Activated CD8-positive, alpha-beta memory T cell treated with anti-CD3 and anti-CD28 coated beads for 36 hours (primary cell): ENCODE data around the gene FER. TPM values are rescaled to one million over a fixed set of nuclear protein-coding genes. Genes with fewer than 3 reads are reported as not detected.
"Not testable (repeated sequence)": the region's sequence is repeated elsewhere in the genome, so short reads cannot be mapped to it uniquely, and the experiment has no call there.

Source experiments
- CTCF ChIA-PET: fragments of 350-600 bp; sonication (Branson Sonifier 250); formaldehyde crosslinking; loops from one replicate; lab custom pipeline; 2021; ENCODE audit warnings: antibody characterized with exemption; lab: Charles Lee
- POLR2A ChIA-PET: fragments of 350-600 bp; sonication (Branson Sonifier 250); formaldehyde crosslinking; loops from one replicate; lab custom pipeline; 2021; ENCODE audit warnings: antibody characterized with exemption; lab: Charles Lee
- total RNA-seq, 2 experiments: library from RNA; stranded (reverse); gene quantifications; one replicate each; pipeline ENCODE4 v1.2.3, GENCODE V29; 2021

FER gene
- total RNA-seq, 2 experiments from 2014 or later = 9.8 to 10.3 TPM

DNA sequence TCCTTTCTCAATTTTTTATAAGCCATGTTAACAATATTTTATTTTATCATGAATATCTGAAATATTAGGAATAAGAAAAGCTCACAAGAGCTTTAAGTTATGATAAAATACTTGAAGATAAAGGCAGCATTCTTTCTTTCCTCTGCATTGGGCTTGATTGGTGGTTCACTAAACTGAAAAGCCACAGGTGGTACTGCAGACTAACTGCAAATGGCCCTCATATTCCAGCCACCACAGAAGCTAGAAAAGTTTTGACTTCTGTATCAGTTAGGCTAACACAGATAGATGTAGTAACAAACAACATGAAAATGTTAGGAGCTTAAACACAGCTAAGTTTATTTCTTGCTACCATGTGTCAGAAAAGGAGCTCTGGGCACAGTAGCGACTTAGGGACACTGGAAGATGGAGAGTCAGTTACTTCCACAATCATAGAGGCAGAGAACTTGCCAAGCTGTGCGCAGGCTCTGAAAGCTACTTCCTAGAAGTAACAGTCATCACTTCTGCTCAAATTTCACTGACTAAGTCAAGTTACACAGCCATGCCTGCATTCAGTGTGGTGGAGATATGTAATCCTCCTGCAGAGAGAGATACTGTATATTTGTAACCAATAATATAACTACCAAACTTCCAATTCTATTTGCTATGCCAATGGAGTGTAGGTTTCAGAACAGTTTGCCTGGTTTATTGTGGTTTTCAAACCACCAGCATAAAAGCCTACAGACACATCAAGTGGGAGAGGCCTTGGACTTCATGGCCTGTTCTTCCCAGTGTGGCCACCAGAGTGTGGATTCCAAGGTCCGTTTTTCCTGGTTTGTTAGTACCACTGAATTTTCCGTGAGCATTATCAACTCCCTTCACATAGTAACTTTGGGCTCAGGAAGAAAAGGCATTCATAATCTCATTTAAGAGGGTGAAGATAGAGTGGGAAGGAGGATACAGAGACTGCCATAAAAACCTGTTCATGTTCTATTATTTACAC is 393.8 kb downstream of the FER start:
- CTCF ChIA-PET = no interaction called here
- POLR2A ChIA-PET = no interaction called here

DNA sequence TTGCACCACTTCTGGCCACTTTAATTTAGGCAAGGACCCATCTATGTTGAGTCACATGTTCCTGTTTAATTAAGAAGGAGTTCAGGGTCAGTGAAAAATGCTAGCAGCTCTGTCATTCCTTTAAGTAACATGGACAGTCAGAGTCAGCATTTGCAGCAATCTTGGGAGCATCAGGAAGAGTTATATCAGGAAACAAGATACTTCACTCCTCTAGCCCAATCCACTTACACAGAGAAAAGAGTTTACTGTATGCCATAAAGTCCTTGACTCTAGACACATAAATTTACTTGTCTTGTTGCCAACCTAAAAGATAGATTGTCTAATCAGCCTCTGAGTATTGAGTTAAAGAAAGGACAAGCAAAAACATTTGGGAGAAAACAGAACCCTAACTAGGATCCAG is 395.3 kb downstream of the FER start:
- CTCF ChIA-PET = no interaction called here
- POLR2A ChIA-PET = no interaction called here

DNA sequence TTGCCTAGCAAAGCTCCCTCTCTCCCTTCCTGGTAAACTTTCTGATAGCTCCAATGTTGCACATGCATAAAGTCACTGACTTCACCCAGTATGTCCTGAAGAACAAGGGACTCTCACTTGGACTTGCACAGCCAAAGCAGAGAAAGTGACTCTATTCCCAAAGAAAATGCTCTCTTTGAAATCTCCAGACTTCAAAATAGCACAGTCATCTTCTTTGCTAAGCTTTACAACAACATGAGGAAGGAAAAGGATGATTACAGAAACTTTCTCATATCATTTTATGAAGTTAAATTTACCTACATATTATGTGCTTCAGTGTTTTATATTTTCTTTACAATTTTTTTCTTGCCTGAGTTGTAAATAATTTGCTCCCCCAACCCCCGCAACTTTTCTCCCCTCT is 397.4 kb downstream of the FER start:
- POLR2A ChIA-PET = no interaction called here

DNA sequence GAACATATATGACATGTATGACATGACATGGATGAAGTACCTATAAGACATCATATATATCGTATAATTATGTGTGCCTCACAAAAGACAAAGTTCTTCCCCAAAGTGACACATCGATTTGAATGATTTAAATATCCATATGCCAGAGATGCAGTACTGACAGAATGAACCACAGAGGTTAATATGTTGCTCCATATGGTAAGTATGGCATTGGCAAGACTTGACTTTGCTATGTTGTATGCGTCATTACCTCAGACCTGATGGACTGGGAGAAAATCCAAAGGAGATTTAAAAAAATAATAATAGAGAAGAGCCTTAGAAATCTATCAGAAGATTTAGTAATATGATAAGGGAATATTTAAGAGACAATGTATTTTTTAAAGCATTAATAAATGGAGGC is 398.9 kb downstream of the FER start:
- POLR2A ChIA-PET = no interaction called here

More for the DNA sequence above, 397.4 kb downstream of the FER start:
- CTCF ChIA-PET = no interaction called here

DNA sequence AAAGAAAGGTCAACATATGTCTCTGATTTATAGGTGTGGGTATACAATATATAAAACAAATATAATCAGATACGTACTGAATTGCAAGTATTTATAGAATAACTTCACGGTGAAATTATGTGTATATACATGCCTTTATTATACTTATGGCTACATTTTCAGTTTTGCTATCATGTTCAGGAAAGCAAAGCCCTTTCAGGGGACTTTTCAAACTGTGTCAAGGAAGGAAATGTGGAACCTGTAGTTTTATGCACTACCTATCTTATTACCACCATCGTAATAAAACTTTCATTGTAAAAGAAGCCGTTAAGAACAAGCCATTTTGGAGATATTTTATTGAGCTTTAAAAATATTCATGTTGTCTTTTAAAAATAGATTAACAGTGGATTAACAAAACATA is 404.9 kb downstream of the FER start:
- POLR2A ChIA-PET = no interaction called here
- CTCF ChIA-PET = no interaction called here

More for the DNA sequence above, 398.9 kb downstream of the FER start:
- CTCF ChIA-PET = no interaction called here

DNA sequence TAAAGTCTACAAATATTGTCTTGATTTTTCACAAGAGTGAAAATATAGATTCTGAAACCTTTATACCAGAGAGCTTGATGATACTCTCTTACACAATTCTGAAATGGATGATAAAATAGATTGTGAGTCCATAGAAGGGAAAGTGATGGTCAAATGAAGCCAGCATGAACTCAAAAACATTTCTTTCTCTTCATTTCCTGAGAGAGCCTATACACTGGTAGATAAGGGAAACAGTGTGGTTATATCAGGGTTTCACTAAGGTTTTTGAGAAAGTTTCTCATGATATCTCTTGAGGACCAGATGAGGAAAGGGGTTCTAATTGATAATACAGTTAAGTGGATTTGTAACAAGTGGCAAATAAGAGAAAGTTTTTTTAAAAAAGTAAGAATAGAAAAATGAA is 407.9 kb downstream of the FER start:
- CTCF ChIA-PET = no interaction called here
- POLR2A ChIA-PET = no interaction called here

DNA sequence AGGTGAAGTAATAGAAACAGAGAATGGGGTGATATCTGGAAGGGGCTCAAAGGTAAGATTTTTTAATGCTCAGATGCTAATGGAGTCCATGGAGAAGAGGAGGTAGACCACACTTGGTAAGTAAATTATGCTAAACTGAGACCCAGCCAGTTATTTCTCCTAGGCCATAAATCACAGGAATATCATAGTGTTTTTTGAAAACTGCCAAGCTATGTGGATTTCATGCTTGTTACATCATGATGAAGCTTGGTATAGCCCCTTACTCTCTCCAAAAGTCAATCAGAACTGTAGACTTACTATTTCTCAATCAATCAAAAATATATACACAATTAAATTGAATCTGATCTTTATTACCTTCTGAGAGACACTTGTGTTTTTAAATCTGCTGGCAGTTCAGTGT is 409.2 kb downstream of the FER start:
- ChIA-PET POLR2A (no interaction called here), CTCF (no interaction called here)

DNA sequence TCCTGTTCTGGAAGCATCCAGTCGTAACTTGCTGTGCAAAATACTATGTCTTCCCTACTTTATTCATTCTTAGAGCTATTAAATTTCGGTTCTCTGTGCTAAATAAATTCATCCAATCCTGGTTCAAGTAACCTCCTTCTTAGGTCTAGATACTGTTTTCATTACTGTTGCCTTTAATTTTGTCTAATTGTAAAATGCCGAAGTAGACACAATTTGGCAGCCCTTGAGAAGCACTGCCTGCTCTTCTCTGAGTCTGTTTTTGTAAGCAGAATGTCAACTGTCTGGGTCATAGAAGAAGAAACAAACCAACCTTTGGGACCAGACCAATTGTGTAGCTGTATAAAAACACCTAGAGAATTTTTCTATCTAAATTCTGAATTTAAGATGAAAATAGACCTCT is 412.8 kb downstream of the FER start:
- CTCF ChIA-PET = interaction anchor here (0.6 kb wide), 1 partner anchor 223 kb away, joined by 3 read pairs; no protein-coding TSS in a partner anchor
- POLR2A ChIA-PET = no interaction called here

DNA sequence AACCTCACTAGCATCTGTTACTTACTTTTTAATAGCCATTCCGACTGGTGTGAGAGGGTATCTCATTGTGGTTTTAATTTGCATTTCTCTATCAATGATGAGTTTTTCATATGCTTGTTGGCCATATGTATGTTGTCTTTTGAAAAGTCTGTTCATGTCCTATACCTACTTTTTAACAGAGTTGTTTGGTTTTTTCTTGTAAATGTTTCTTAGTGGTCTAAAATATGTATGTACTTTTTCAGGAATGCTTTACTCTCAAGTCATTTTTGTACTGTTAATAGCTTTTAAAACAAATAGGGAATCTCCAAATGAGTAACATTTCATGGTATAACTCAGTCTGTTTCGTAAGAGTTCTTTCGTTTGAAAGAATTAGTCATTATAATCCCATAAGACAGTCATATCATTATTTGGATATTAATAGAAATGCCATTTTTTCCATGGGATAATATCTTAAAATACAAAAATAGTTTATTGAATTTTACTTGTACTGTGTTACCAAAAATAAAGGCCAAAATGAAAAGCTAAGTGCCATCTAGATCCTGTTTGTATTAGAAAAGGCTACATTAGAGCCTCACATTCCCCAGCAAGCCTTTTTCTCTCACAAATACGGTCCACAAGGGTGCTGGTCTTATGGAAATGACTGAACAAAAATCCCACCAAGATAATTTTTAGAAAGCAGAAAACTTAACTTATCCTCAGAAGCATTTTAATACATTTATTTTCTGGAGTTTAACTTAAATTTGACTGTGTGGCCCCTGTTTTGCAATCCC is 414.4 kb downstream of the FER start:
- POLR2A ChIA-PET = no interaction called here

DNA sequence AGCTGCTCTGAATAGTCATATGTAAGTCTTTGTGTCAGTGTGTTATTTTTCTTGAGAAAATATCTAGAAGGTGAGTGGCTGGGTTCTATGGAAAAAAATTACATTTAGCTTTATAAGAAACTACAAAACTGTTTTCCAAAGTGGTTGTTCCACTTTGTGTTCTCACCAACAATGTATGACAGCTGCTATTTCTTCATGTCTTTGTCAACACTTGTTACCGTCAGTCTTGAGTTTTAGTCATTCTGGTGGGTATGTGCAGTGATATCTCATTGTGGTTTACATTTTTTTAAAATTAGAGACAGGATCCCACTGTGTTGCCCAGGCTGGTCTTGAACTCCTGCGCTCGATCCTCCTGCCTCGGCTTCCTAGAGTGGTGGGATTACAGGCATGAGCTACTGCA is 415.6 kb downstream of the FER start:
- CTCF ChIA-PET = no interaction called here
- POLR2A ChIA-PET = no interaction called here

More for the DNA sequence above, 414.4 kb downstream of the FER start:
- CTCF ChIA-PET = no interaction called here

DNA sequence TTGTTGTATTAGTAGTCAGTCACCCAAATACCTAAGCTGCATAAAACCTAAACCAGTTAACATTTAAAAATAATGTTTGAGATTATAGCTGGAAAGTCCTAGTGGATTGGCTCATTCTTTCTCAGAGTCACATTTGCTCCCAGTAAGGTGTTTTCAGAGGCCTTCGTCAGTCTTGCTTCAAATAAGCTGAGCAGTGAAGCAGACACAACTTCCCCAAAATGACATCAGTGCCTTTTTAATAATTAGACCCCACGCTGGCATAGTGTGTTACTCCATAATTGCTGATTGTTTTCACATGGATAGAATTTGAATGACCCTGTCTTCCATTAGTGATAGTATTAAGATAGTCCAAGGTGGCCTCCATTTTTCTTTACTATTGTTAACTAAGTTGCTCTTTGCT is 416.3 kb downstream of the FER start:
- POLR2A ChIA-PET = no interaction called here
- CTCF ChIA-PET = no interaction called here

DNA sequence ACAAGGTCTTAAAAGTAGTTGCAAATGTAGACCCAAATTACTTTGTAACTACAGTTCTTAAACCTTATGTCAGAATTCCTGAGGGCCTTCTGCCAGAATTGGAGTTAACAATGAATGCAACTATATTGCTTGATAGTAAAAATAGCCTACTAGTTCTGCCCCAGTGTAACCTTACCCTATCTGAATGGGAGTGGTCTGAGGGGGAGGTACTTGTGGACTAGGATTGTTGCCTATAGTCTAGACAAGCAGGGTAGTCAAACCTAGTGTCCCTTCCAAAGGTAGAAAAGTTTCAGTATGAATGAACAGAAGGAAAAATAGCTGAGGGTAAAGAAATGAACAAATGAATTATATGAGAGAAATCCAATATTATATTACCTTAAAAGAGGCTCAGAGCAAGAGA is 419.9 kb downstream of the FER start:
- POLR2A ChIA-PET = interaction anchor here (0.6 kb wide), 1 partner anchor 351 kb away, joined by 3 read pairs; no protein-coding TSS in a partner anchor
- CTCF ChIA-PET = no interaction called here

DNA sequence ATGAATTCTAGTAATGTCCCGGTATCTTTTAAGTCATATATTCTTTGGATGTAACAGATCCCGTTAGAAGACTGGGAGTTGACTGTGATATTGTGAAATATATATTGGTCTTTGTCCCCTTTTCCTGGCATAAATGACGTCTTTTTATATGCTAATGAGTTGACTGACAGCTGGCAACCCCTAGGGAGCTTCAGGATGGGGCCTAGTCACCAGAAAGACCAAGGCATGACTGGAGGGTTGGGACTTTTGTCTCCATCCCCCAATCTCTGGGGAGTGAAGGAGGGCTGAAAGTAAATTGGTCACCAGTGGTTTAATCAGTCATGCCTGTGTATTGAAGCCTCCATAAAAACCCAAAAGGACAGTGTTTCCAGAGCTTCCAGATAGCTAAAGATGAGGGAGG is 420.5 kb downstream of the FER start:
- ChIA-PET POLR2A (interaction anchor here (0.6 kb wide), 1 partner anchor 352 kb away, joined by 3 read pairs; no protein-coding TSS in a partner anchor), CTCF (no interaction called here)

DNA sequence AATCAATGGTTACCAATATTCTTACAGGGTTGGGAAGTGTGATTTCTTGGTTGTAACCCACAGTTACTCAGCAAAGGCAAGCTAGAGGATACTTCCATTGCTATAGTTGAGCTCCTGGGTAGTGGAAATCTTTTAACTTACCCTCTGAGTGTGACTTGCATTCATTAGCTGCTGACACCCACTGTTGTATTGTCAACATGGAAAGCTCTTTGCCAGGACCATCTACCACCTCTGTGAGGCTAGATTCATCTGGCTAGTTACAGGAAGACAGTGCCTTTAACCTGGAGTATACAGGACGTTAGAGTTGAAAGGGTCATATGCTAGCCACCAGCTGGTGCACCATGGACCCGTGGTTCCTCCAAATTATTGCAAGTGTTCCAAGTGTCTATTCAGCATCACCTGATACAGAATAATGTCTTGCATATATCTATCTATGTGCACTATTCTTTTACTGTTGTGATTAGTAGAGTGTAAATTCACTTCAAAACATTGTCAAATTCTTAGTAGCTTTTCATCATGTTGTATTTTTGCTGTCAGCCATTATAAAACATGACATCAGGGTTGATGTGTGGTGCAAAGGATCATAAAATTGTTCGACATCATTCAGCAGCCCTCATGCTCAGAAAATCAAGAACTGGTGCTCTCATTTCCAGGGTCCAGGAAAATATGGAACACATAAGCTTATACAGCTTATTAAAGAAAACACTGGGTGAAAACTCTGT is 423.1 kb downstream of the FER start:
- POLR2A ChIA-PET = interaction anchor here (0.6 kb wide), 1 partner anchor 239 kb away, joined by 6 read pairs; the partner anchor contains the start of gene PJA2

DNA sequence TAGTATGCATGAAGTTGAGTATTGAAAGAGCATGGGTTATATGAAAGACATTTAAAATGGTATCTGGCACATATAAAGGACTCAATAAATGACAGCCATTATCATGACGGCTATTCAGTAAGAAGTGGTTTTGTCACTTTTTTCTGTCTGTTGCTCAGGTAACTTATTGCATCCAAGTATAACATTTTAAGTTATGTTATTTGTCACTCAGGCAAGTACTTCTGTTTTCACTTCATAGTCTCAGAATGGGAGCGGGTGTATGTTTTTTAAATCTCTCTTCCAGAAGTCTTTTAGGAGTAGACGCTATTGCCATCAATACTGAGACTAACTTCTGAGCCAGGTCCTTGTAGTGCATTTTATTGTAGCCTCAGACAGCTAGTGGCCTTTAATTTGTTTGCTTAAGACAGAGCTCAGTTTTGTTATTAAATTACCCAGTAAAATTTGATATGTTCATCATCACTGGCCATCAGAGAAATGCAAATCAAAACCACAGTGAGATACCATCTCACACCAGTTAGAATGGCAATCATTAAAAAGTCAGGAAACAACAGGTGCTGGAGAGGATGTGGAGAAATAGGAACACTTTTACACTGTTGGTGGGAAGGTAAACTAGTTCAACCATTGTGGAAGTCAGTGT is 423.9 kb downstream of the FER start:
- POLR2A ChIA-PET = interaction anchor here (0.6 kb wide), 1 partner anchor 238 kb away, joined by 6 read pairs; the partner anchor contains the start of gene PJA2
- CTCF ChIA-PET = not testable (repeated sequence)

More for the DNA sequence above, 423.1 kb downstream of the FER start:
- CTCF ChIA-PET = no interaction called here

DNA sequence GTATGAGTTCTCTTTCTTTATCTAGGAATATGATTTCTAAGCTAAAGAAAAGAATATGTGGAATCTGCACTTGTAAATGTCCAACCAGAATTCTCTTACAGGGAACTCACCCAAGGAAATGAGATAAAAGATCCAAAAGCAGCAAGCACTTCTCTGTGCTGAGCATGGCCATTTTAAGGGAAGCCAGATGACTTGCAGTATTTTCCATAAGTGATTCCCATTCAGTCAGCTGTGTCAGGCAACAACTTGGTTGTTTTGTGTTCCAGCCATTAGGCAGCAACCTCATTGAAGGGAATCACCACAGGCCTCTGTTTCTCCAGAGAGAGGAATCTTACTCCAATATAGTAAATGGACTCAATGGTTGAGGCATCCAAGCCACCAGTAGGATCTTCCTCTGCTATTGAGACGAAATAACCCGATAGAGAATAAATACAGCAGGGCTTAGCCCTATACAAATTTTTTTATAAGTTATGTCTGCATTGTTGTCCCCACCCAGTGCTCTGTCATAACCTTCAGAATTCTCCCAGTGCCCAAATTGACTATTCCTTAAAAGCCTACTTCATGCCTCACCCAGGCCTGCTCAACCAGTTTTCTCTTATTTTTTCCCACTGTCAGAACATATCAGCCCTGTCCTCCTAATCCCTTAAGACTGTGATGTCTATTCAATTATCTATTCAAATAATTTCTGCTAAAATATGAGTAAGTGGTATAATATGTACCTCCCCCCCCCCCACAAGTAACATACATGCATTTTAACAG is 425.5 kb downstream of the FER start:
- CTCF ChIA-PET = no interaction called here

DNA sequence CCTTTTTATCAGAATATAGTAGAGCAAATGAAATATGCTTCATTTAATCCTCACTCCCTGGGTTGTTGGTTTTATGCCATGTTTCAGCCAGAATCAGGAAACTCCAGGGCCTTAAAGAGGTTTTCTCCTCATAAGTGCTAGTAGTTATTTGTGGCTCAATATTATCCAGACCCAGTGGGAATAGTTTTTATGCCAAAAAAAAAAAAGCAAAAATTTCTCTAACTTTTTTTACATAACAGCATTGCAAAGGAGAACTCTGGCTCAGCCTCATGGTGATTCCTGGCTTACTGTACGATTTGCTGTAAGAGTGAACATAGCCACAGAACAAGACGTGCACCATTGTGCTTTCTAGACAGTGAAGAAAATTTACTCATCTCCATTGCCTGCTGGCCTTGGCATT is 429.5 kb downstream of the FER start:
- ChIA-PET POLR2A (no interaction called here), CTCF (no interaction called here)

More for the DNA sequence above, 425.5 kb downstream of the FER start:
- POLR2A ChIA-PET = no interaction called here

DNA sequence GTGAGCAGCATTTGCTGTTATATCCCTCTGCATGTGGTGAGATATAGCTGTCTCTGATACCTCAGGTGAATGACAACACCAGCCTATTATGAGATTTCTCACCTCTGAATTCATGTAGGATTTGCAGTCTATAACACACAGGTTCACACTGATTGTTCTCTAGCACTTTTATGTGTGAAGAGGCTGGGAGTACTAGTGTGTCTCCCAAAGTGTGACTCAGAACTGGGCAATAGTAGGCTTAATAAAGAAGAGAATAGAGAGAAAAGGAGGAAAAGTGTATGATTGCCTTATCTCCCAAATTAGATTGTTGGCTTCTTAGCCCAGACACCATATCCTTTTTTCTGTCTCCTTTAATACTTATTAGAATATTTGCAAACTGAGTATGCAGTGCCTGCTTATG is 430.1 kb downstream of the FER start:
- CTCF ChIA-PET = no interaction called here
- POLR2A ChIA-PET = no interaction called here
